SU-DHL-6 (cell line): ENCODE measurements around the gene ZCCHC24.

ENCODE experiments used
- H2AFZ ChIP-seq: fragments of 200-600 bp; sonication (generic); 2 replicates; pipeline ENCODE4 v1.6.1; 2014; ENCODE audit warnings: low read depth, mild to moderate bottlenecking, moderate library complexity, mixed read lengths, antibody characterized with exemption, low read length; ENCODE audit not compliant: severe bottlenecking
- H3F3A ChIP-seq: fragments of 200-600 bp; shearing (Covaris generic); 2 replicates; pipeline ENCODE4 v1.6.0; 2016; ENCODE audit warnings: antibody characterized with exemption, mild to moderate bottlenecking; ENCODE audit not compliant: insufficient read depth
- H3K27ac ChIP-seq: fragments of 200-600 bp; sonication (generic); 2 replicates; pipeline ENCODE4 v1.5.1; 2016; ENCODE audit warnings: low read depth, mild to moderate bottlenecking, low read length, moderate library complexity, mixed read lengths
- H3K27me3 ChIP-seq: fragments of 200-600 bp; sonication (generic), shearing (Covaris generic); 2 replicates; pipeline ENCODE4 v1.6.0; 2014; ENCODE audit warnings: mild to moderate bottlenecking, low read length
- H3K36me3 ChIP-seq: fragments of 200-600 bp; sonication (generic); 2 replicates; pipeline ENCODE4 v1.6.1; 2014; ENCODE audit warnings: mild to moderate bottlenecking, low read length, mixed read lengths
- H3K4me2 ChIP-seq: fragments of 300-600, 200-600 bp; shearing (Covaris generic), sonication (generic); 2 replicates; pipeline ENCODE4 v1.6.0; 2014; ENCODE audit warnings: low read length, low read depth, mild to moderate bottlenecking; ENCODE audit not compliant: poor library complexity, severe bottlenecking
- H3K4me3 ChIP-seq: fragments of 200-600 bp; sonication (generic); 2 replicates; pipeline ENCODE4 v1.5.1; 2014; ENCODE audit warnings: antibody characterized with exemption, low read length, mild to moderate bottlenecking, mixed read lengths; ENCODE audit not compliant: insufficient read depth, poor library complexity, severe bottlenecking
- H3K79me2 ChIP-seq: fragments of 200-600 bp; sonication (generic); 2 replicates; pipeline ENCODE4 v1.6.1; 2014; ENCODE audit warnings: mild to moderate bottlenecking, low read length, moderate library complexity; ENCODE audit not compliant: insufficient read depth
- H3K9ac ChIP-seq: fragments of 200-600 bp; sonication (generic); 2 replicates; pipeline ENCODE4 v1.7.0; 2014; ENCODE audit warnings: mild to moderate bottlenecking, low read length
- H3K9me2 ChIP-seq: fragments of 200-600 bp; sonication (generic); replicated peaks from 2 replicates; pipeline ENCODE4 v1.6.1; 2014; ENCODE audit warnings: low read length; ENCODE audit not compliant: insufficient read depth
- H3K9me3 ChIP-seq: fragments of 200-600 bp; sonication (generic); 2 replicates; pipeline ENCODE4 v1.6.1; 2014; ENCODE audit warnings: low read length, mixed read lengths; ENCODE audit not compliant: insufficient read depth
- H4K20me1 ChIP-seq: fragments of 200-600 bp; sonication (generic); 2 replicates; pipeline ENCODE4 v1.6.1; 2014; ENCODE audit warnings: low read depth, mild to moderate bottlenecking, antibody characterized with exemption, low read length, moderate library complexity, mixed read lengths
- CTCF ChIP-seq: fragments of 200-600 bp; sonication (generic); IDR thresholded peaks from one replicate; pipeline ENCODE4 v1.5.1; 2017; ENCODE audit warnings: antibody characterized with exemption, mild to moderate bottlenecking, low read length, moderate library complexity; ENCODE audit not compliant: insufficient read depth, poor library complexity, severe bottlenecking
- EZH2phosphoT487 ChIP-seq: fragments of 200-600 bp; sonication (generic), shearing (Covaris generic); conservative IDR thresholded peaks from 2 replicates; pipeline ENCODE4 v1.6.1; 2018; ENCODE audit warnings: mild to moderate bottlenecking, antibody characterized with exemption, low read length, moderate library complexity, mixed read lengths

Gene ZCCHC24

GRCh38 chr10:79391231-79392019 lies 54.0 kb downstream of the ZCCHC24 start:
- no peak overlapping the region for H3K9ac ChIP-seq
- TF ChIP-seq EZH2phosphoT487 (no peak), CTCF (no peak)
- no peak overlapping the region for H2AFZ ChIP-seq
- H3K9me3 ChIP-seq = no peaks in the 10 kb centered on the region
- H3K79me2 ChIP-seq = no peaks in the 10 kb centered on the region
- H3K36me3 ChIP-seq = no peaks in the 10 kb centered on the region
- H3K4me2 ChIP-seq = no peak overlapping the region
- H3K27me3 ChIP-seq = no peaks in the 10 kb centered on the region
- H3K4me3 ChIP-seq = no peak overlapping the region
- H3K9me2 ChIP-seq = no peaks in the 10 kb centered on the region
- no peaks in the 10 kb centered on the region for H4K20me1 ChIP-seq
- H3F3A ChIP-seq = no peaks in the 10 kb centered on the region
- no peak overlapping the region for H3K27ac ChIP-seq

GRCh38 chr10:79390551-79391229 lies 54.7 kb downstream of the ZCCHC24 start:
- Histone ChIP-seq H3K36me3 (no peaks in the 10 kb centered on the region), H3K4me2 (no peak overlapping the region), H3K27ac (no peak overlapping the region), H3K9ac (no peak overlapping the region), H3K4me3 (no peak overlapping the region), H4K20me1 (no peaks in the 10 kb centered on the region), H3K27me3 (no peaks in the 10 kb centered on the region), H3F3A (no peaks in the 10 kb centered on the region), H3K9me3 (no peaks in the 10 kb centered on the region), H3K9me2 (no peaks in the 10 kb centered on the region), H3K79me2 (no peaks in the 10 kb centered on the region), H2AFZ (no peak overlapping the region)
- no peak for TF ChIP-seq EZH2phosphoT487
- TF ChIP-seq CTCF = no peak

- Histone ChIP-seq H2AFZ (no peak overlapping the region), H3K4me2 (no peak overlapping the region), H3K79me2 (no peaks in the 10 kb centered on the region), H3K27ac (no peak overlapping the region), H3K36me3 (no peaks in the 10 kb centered on the region), H3K27me3 (no peaks in the 10 kb centered on the region), H3K9ac (no peak overlapping the region), H3F3A (no peaks in the 10 kb centered on the region), H3K9me2 (no peaks in the 10 kb centered on the region), H3K4me3 (no peak overlapping the region), H3K9me3 (no peaks in the 10 kb centered on the region), H4K20me1 (no peaks in the 10 kb centered on the region)
- TF ChIP-seq CTCF (no peak), EZH2phosphoT487 (no peak)
Measured at GRCh38 chr10:79390057-79390456, 55.4 kb downstream of the ZCCHC24 start.
